NCI-H524 treated with DMSO at 0.1 percent for 48 hours (cell line): ENCODE measurements around the gene PRDM12.
A peak's percentile ranks its signal among the peaks of the same experiment; 100 is the strongest.

Experiments used
- DNase-seq: peaks from one replicate; lab custom pipeline; 2025; lab: John Stamatoyannopoulos, UW

Gene PRDM12

DNA sequence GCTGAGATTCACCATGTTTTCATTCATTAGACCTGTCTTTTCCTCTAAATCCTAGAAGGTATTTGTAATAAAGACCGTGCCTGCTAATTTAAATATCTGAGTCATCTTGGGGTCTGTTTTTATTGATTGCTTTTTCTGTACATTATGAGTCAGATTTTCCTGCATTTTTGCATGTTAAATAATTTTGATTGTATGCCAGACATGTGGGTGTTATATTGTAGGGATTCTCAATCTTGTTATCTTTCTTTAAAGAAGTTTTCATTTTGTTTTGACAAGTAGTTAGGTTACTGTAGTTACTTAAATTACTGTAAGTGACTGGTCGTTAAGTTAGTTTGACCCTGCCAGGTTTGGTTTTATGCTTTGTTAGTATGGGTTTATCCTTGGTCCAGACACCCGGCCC lies 64.3 kb downstream of the PRDM12 start:
- DNase-seq: no peak

DNA sequence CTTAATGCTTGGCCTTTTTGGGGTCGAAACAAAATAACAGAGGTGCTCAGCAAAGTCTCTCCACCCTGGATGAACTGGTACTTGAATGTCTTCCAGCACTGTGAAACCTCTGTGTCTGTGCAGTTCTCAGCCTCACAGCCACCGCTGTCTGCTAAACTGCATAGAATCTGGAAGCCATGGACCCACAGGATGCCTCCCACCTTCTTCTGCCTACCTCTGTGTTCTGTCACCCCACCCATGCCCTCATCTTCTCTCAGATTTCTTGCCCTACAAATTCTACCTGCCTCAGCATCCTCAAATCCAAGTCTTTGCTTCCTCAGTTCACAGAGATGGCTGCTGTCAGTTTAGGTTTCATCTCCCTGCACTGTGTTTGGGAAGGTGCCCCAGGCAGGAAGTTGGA lies 64.8 kb downstream of the PRDM12 start:
- DNase-seq: no peak

DNA sequence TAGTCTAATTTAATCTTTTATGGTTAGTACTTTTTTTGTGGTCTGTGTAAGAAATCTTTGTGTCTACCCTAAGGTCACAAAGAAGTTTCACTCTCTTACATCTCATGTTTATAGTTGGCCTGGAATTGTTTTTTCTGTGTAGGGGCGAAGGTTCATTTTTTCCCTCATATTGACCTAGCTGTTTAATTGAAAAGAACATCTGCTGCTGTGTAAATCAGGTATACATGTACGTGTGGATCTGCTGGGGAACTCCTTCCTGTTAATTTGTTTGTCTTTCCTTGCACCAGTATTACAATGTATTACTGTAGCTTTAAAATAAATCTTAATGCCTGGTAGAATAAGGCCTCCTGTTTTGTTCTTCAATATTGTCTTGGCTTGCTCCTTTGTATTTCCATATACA lies 67.0 kb downstream of the PRDM12 start:
- no peak for DNase-seq

DNA sequence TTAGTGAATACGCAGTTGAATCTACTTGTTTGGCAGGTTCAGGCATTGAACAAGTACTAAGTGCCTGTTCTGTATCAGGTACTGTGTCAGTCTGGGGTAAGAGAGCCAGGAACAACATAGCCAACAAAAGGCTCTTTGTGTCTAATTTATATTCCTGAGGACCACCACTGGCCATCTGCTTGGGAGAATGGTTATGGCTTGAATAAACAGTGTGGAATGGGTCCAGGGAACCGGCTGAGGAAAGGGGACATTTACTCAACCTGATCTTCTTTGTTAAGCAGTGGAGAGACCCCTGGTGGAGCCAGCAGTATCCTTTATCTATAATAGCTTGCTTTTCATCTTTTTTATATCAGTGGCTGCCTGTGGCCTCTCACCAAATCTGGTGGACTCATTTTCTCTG lies 67.7 kb downstream of the PRDM12 start:
- peak; percentile 45 for DNase-seq
